A549 (cell line): ENCODE results near the gene LRRC45. TPM values are rescaled to one million over a fixed set of nuclear protein-coding genes. Genes with fewer than 3 reads are reported as not detected.

ENCODE experiments used
- ATAC-seq, 2 experiments: fragments of 200-7000 bp in 1 of 2; fragments of >200 bp in 1 of 2; cut with Nextera tagmentation in 1 of 2; cut with Tn5 transposase in 1 of 2; 3 replicates each; pipeline versions ENCODE4 v1.8.0 to v1.9.1; 2018 to 2020; ENCODE audit warnings: mild to moderate bottlenecking in 1 of 2, moderate library complexity in 1 of 2
- CTCF ChIA-PET: fragments of 300-600 bp; sonication (Branson Sonifier 250); formaldehyde crosslinking; extraction: SDS; loops from one replicate; lab custom pipeline; 2021; ENCODE audit warnings: antibody characterized with exemption, inconsistent platforms; lab: Yijun Ruan, JAX
- POLR2A ChIA-PET: fragments of 350-600 bp; formaldehyde crosslinking; extraction: SDS; loops from one replicate; lab custom pipeline; 2021; ENCODE audit warnings: antibody characterized with exemption, inconsistent platforms; lab: Yijun Ruan, JAX
- DNase-seq, 2 experiments: peaks; one replicate each; pipeline versions ENCODE4 v3.0.0 to v3.0.0-alpha.2; 2011 to 2016; ENCODE audit warnings: low read depth in 1 of 2, low spot score in 1 of 2
- FAIRE-seq: peaks from 2 replicates; lab custom pipeline; 2011; peaks lifted over from hg19 to GRCh38; lab: Jason Lieb, UNC
- H3K27ac ChIP-seq, 2 experiments: fragments of >200 bp; sonication (Bioruptor Twin); formaldehyde crosslinking; 3 replicates each; pipeline ENCODE4 v1.5.1; 2016 to 2017
- H3K4me1 ChIP-seq: fragments of >200 bp; sonication (Bioruptor Twin); formaldehyde crosslinking; 3 replicates; pipeline ENCODE4 v1.6.1; 2016
- H3K4me2 ChIP-seq: fragments of >200 bp; sonication (Bioruptor Twin); formaldehyde crosslinking; 3 replicates; pipeline ENCODE4 v1.6.1; 2016
- H3K4me3 ChIP-seq: fragments of >200 bp; sonication (Bioruptor Twin); formaldehyde crosslinking; 3 replicates; pipeline ENCODE4 v1.5.1; 2016
- H3K9me3 ChIP-seq: fragments of >200 bp; sonication (Bioruptor Twin); formaldehyde crosslinking; 3 replicates; pipeline ENCODE4 v1.6.1; 2016
- BHLHE40 ChIP-seq: IDR thresholded peaks from 2 replicates; pipeline ENCODE4 v1.6.1; 2012; ENCODE audit warnings: low read depth, low read length, inconsistent platforms
- CBX8 ChIP-seq: fragments of 200-600 bp; sonication (generic); IDR thresholded peaks from 2 replicates; pipeline ENCODE4 v1.6.1; 2016
- EP300 ChIP-seq, 2 experiments: fragments of >200 bp; sonication (Bioruptor Twin); formaldehyde crosslinking; IDR thresholded peaks; 2 replicates in 1 of 2; 3 replicates in 1 of 2; pipeline ENCODE4 v1.6.1; 2016 to 2017
- FOSB ChIP-seq: fragments of 250-450 bp; sonication (Bioruptor Pico); IDR thresholded peaks from 2 replicates; pipeline ENCODE4 v1.5.0; 2020; ENCODE audit warnings: mild to moderate bottlenecking, moderate library complexity
- FOSL2 ChIP-seq, 2 experiments: fragments of 450-650 bp in 1 of 2; fragments of >200 bp in 1 of 2; sonication (Bioruptor Twin) in 1 of 2; formaldehyde crosslinking; IDR thresholded peaks; 2 replicates each; pipeline versions ENCODE4 v1.5.0 to v1.6.1; 2016 to 2020; ENCODE audit warnings: mild to moderate bottlenecking in 1 of 2, moderate library complexity in 1 of 2
- GATA3 ChIP-seq: IDR thresholded peaks from 2 replicates; pipeline ENCODE4 v1.6.1; 2012; ENCODE audit warnings: borderline replicate concordance
- KDM1A ChIP-seq: fragments of 200-600 bp; sonication (generic); IDR thresholded peaks from 2 replicates; pipeline ENCODE4 v1.6.1; 2016; ENCODE audit warnings: low read depth, mild to moderate bottlenecking
- MAFK ChIP-seq: fragments of 450-650 bp; IDR thresholded peaks from 2 replicates; pipeline ENCODE4 v1.6.1; 2014; ENCODE audit not compliant: partially characterized antibody
- MYC ChIP-seq: IDR thresholded peaks from 2 replicates; pipeline ENCODE4 v1.6.1; 2012; ENCODE audit warnings: mild to moderate bottlenecking, inconsistent platforms, low read length, improper control_type of control experiment, borderline replicate concordance
- NPAS2 ChIP-seq: fragments of 250-450 bp; sonication (Bioruptor Pico); IDR thresholded peaks from 2 replicates; pipeline ENCODE4 v1.8.0; 2022; ENCODE audit warnings: mild to moderate bottlenecking, moderate library complexity, borderline replicate concordance
- RAD21 ChIP-seq, 2 experiments: fragments of >200 bp in 1 of 2; sonication (Bioruptor Twin) in 1 of 2; formaldehyde crosslinking in 1 of 2; IDR thresholded peaks in 1 of 2; conservative IDR thresholded peaks in 1 of 2; 2 replicates in 1 of 2; 3 replicates in 1 of 2; pipeline ENCODE4 v1.6.1; 2012 to 2018; ENCODE audit warnings: inconsistent platforms in 1 of 2
- RARB ChIP-seq: fragments of 250-450 bp; sonication (Bioruptor Pico); IDR thresholded peaks from 2 replicates; pipeline ENCODE4 v1.8.0; 2021; ENCODE audit warnings: mild to moderate bottlenecking, moderate library complexity
- RFX5 ChIP-seq: fragments of 450-650 bp; IDR thresholded peaks from 2 replicates; pipeline ENCODE4 v1.7.1; 2014; ENCODE audit warnings: antibody characterized with exemption, mild to moderate bottlenecking, moderate library complexity
- TFCP2L1 ChIP-seq: fragments of 250-450 bp; sonication (Bioruptor Pico); IDR thresholded peaks from 2 replicates; pipeline ENCODE4 v1.5.0; 2021; ENCODE audit warnings: mild to moderate bottlenecking
- ZSCAN20 ChIP-seq: fragments of 250-450 bp; sonication (Bioruptor Pico); IDR thresholded peaks from 2 replicates; pipeline ENCODE4 v1.8.0; 2022; ENCODE audit warnings: mild to moderate bottlenecking, moderate library complexity
- WGBS: methylation state at CpG from one replicate; pipeline ENCODE4 v1.1.6; 2017; ENCODE audit errors: missing lambda C conversion rate; 5-methylcytosine and 5-hydroxymethylcytosine counted together
- polyA plus RNA-seq, 4 experiments: library from polyadenylated mRNA; depleted of rRNA in 3 of 4; stranded (reverse); fragments of >200 nt; fragmentation: RNase III in 1 of 4; extraction: RNeasy Plus Mini Kit Qiagen cat#74134 plus additional on column Dnase treatment in 1 of 4; gene quantifications; 2 replicates in 3 of 4; 3 replicates in 1 of 4; pipeline ENCODE4 v1.2.3, GENCODE V29; 2011 to 2017
- TF ChIP-seq, protein P1 (sequence below): IDR thresholded peaks from 2 replicates; pipeline ENCODE4 v1.6.1; 2012; ENCODE audit warnings: low read depth, borderline replicate concordance
- TF ChIP-seq, protein P2 (sequence below): fragments of 250-450 bp; sonication (Bioruptor Pico); IDR thresholded peaks from 2 replicates; pipeline ENCODE4 v1.5.0; 2021; ENCODE audit warnings: mild to moderate bottlenecking, moderate library complexity, borderline replicate concordance
- TF ChIP-seq, protein P3 (sequence below): IDR thresholded peaks from 2 replicates; pipeline ENCODE4 v1.6.1; 2012
- TF ChIP-seq, protein P4 (sequence below): fragments of >200 bp; sonication (Bioruptor Twin); formaldehyde crosslinking; IDR thresholded peaks from 2 replicates; pipeline ENCODE4 v1.6.1; 2016
- TF ChIP-seq, protein P5 (sequence below): fragments of >200 bp; sonication (Bioruptor Twin); formaldehyde crosslinking; IDR thresholded peaks from 3 replicates; pipeline ENCODE4 v1.5.1; 2016
- TF ChIP-seq, protein P6 (sequence below): fragments of 250-450 bp; sonication (Bioruptor Pico); IDR thresholded peaks from 2 replicates; pipeline ENCODE4 v1.5.0; 2020; ENCODE audit warnings: low read depth, mild to moderate bottlenecking, moderate library complexity
- TF ChIP-seq, protein P7 (sequence below): fragments of 150-350 bp; IDR thresholded peaks from 2 replicates; pipeline ENCODE4 v1.6.1; 2014; ENCODE audit warnings: low read depth, mild to moderate bottlenecking, low read length

LRRC45 gene
- polyA plus RNA-seq, 2 of the 4 experiments (the other 2 are of a cell fraction) = 6.4 to 24.5 TPM

DNA sequence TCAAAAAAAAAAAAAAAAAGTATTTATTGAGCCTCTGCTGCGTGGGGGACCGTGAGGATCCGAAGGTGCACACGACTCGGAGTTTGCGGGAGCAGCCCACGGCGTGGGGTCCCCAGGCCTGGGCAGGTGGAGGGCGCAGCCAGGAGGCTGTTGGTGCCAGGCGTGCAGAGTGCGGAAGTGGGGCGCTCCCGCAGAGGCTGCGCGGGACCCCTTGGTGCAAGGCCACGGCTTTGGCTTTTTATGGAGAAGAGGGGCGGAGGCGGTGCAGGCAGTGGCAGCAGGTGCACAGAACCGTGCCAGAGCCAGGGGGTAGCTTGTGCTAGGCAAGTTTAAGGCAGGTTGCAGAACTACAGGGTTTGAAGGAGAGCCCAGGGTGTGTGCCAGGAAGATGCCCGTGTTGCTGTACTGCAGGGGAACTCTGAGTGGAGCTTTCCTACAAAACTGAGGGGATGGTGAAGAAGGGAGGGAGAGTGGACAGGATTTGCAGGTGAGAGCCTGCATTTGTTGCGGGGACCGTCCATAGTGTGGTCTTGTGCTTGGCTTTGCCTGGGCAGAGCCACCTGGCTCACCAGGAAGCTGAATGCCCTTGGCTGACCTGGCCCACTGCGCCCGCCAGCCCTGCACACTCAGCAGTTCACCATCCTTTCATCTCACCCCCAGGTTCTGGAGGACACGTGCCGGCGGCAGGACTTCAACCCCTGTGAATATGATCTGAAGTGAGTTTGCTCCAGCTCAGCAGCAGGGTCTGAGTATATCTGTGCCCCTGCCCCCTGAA lies 44.4 kb upstream of the LRRC45 start:
- peak overlapping the region; percentile 85 for H3K4me2 ChIP-seq
- DNase-seq (no peak), FAIRE-seq (no peak), ATAC-seq (no peak)
- 96% methylated on average over 27 of the region's 27 CpGs for WGBS
- ChIA-PET CTCF (interaction anchor here (0.8 to 7.1 kb wide), 5 partner anchors 19 to 52 kb away, joined by 3 to 52 read pairs (median 27); partner anchors contain the start of genes CENPX and LRRC45), POLR2A (interaction anchor here (0.5 to 0.6 kb wide), 3 partner anchors 23 to 757 kb away, joined by 3 to 7 read pairs (median 3); partner anchors contain the start of gene FN3K)
- peak overlapping the region; percentile 89 for H3K4me3 ChIP-seq
- TF ChIP-seq MAFK = peak; percentile 59
- no peak for TF ChIP-seq ZSCAN20 (CRISPR knock-in tag)
- TF ChIP-seq GATA3 = no peak
- TF ChIP-seq, protein P1, sequence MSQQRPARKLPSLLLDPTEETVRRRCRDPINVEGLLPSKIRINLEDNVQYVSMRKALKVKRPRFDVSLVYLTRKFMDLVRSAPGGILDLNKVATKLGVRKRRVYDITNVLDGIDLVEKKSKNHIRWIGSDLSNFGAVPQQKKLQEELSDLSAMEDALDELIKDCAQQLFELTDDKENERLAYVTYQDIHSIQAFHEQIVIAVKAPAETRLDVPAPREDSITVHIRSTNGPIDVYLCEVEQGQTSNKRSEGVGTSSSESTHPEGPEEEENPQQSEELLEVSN = no peak
- H3K9me3 ChIP-seq = peaks cover 7% of the 10 kb centered on the region
- H3K4me1 ChIP-seq = peaks cover 12% of the 10 kb centered on the region
- peak overlapping the region; percentile 89 to 94; a peak in 5 of 6 replicates for H3K27ac ChIP-seq

DNA sequence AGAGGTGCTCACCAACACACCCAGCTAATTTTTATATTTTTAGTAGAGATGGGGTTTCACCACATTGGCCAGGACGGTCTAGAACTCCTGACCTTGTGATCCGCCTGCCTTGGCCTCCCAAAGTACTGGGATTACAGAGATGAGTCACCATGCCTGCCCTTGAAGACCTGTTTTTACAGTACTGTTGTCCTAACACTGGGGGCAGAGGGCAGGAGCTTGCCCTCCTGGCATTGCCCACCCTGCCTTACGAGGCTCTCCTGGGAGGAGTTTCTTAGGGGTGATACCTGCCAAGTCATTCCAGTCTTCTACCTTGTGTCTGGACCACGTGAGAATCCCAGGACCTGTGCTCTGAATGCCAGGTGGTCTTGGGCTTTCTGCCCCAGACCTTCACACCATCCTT lies 43.0 kb upstream of the LRRC45 start:
- no peak overlapping the region for H3K4me2 ChIP-seq
- H3K4me1 ChIP-seq = peaks cover 12% of the 10 kb centered on the region
- H3K27ac ChIP-seq = no peak overlapping the region
- H3K9me3 ChIP-seq = no peaks in the 10 kb centered on the region
- WGBS = 93% methylated on average over 4 of the region's 4 CpGs
- CTCF ChIA-PET = interaction anchor here (1.3 to 5.9 kb wide), 6 partner anchors 11 to 50 kb away, joined by 3 to 45 read pairs (median 6); partner anchors contain the start of genes CENPX and LRRC45
- POLR2A ChIA-PET = interaction anchor here (1.0 kb wide), 1 partner anchor 43 kb away, joined by 3 read pairs; the partner anchor contains the start of genes CENPX and LRRC45
- H3K4me3 ChIP-seq = no peak overlapping the region
- no peak for TF ChIP-seq RFX5
- TF ChIP-seq, protein P2, sequence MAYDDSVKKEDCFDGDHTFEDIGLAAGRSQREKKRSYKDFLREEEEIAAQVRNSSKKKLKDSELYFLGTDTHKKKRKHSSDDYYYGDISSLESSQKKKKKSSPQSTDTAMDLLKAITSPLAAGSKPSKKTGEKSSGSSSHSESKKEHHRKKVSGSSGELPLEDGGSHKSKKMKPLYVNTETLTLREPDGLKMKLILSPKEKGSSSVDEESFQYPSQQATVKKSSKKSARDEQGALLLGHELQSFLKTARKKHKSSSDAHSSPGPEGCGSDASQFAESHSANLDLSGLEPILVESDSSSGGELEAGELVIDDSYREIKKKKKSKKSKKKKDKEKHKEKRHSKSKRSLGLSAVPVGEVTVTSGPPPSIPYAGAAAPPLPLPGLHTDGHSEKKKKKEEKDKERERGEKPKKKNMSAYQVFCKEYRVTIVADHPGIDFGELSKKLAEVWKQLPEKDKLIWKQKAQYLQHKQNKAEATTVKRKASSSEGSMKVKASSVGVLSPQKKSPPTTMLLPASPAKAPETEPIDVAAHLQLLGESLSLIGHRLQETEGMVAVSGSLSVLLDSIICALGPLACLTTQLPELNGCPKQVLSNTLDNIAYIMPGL (CRISPR knock-in tag) = no peak
- no peak for TF ChIP-seq FOSL2 (IDR thresholded peaks at IDR 0.05)
- TF ChIP-seq FOSL2 (CRISPR knock-in tag; IDR thresholded peaks at IDR 0.05) = peak; percentile 54; the same call in 1 of the 2 replicates
- TF ChIP-seq, protein P3, sequence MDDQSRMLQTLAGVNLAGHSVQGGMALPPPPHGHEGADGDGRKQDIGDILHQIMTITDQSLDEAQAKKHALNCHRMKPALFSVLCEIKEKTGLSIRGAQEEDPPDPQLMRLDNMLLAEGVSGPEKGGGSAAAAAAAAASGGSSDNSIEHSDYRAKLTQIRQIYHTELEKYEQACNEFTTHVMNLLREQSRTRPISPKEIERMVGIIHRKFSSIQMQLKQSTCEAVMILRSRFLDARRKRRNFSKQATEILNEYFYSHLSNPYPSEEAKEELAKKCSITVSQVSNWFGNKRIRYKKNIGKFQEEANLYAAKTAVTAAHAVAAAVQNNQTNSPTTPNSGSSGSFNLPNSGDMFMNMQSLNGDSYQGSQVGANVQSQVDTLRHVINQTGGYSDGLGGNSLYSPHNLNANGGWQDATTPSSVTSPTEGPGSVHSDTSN = no peak
- FAIRE-seq = no peak
- no peak for DNase-seq
- ATAC-seq = no peak

DNA sequence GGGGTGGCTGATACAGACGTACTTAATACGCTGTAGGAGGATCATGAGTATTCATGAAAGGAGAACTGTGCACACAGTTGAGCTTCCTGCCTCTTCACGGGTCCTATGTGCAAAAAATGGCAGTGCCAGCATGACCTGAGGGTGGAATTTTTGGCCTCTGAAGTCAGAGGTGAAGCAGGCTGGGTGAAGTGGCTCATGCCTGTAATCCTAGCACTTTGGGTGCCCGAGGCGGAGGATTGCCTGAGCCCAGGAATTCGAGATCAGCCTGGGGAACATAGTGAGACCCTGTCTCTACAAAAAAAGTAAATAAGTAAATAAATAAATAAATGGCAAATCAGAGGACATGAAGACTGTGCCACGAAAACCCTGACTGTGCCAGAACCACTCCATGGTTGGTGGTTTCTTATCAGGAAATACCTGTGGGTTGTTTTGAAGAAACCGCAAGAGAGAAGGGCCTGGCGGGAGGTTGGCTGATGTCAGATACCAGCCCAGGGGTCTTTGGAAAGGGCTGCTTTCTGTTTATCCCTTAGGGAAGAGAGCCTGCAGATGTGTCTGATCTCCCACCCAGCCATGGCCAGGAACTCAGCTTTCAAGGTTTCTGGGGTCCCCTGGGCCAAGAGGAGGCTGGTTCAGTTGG lies 42.3 kb upstream of the LRRC45 start:
- FAIRE-seq = no peak
- no peak for DNase-seq
- 85% methylated on average over 9 of the region's 9 CpGs for WGBS
- Histone ChIP-seq H3K9me3 (no peaks in the 10 kb centered on the region), H3K4me2 (no peak overlapping the region), H3K4me3 (no peak overlapping the region), H3K4me1 (peaks cover 12% of the 10 kb centered on the region), H3K27ac (no peak overlapping the region)
- ATAC-seq = no peak
- POLR2A ChIA-PET = no interaction called here
- CTCF ChIA-PET = interaction anchor here (0.6 to 5.9 kb wide), 10 partner anchors 10 to 50 kb away, joined by 3 to 45 read pairs (median 4); partner anchors contain the start of genes CENPX and LRRC45
- no peak for TF ChIP-seq BHLHE40
- TF ChIP-seq, protein P4, sequence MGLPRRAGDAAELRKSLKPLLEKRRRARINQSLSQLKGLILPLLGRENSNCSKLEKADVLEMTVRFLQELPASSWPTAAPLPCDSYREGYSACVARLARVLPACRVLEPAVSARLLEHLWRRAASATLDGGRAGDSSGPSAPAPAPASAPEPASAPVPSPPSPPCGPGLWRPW = no peak
- no peak for TF ChIP-seq MYC
- no peak for TF ChIP-seq MAFK
- no peak for TF ChIP-seq TFCP2L1 (CRISPR knock-in tag)
- TF ChIP-seq CBX8 = no peak
- TF ChIP-seq, protein P5, sequence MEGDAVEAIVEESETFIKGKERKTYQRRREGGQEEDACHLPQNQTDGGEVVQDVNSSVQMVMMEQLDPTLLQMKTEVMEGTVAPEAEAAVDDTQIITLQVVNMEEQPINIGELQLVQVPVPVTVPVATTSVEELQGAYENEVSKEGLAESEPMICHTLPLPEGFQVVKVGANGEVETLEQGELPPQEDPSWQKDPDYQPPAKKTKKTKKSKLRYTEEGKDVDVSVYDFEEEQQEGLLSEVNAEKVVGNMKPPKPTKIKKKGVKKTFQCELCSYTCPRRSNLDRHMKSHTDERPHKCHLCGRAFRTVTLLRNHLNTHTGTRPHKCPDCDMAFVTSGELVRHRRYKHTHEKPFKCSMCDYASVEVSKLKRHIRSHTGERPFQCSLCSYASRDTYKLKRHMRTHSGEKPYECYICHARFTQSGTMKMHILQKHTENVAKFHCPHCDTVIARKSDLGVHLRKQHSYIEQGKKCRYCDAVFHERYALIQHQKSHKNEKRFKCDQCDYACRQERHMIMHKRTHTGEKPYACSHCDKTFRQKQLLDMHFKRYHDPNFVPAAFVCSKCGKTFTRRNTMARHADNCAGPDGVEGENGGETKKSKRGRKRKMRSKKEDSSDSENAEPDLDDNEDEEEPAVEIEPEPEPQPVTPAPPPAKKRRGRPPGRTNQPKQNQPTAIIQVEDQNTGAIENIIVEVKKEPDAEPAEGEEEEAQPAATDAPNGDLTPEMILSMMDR = no peak
- no peak for TF ChIP-seq NPAS2 (CRISPR knock-in tag)
- no peak for TF ChIP-seq EP300 (IDR thresholded peaks at IDR 0.05)
- TF ChIP-seq, protein P6, sequence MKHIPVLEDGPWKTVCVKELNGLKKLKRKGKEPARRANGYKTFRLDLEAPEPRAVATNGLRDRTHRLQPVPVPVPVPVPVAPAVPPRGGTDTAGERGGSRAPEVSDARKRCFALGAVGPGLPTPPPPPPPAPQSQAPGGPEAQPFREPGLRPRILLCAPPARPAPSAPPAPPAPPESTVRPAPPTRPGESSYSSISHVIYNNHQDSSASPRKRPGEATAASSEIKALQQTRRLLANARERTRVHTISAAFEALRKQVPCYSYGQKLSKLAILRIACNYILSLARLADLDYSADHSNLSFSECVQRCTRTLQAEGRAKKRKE = no peak
- TF ChIP-seq, protein P7, sequence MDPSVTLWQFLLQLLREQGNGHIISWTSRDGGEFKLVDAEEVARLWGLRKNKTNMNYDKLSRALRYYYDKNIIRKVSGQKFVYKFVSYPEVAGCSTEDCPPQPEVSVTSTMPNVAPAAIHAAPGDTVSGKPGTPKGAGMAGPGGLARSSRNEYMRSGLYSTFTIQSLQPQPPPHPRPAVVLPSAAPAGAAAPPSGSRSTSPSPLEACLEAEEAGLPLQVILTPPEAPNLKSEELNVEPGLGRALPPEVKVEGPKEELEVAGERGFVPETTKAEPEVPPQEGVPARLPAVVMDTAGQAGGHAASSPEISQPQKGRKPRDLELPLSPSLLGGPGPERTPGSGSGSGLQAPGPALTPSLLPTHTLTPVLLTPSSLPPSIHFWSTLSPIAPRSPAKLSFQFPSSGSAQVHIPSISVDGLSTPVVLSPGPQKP = no peak
- no peak for TF ChIP-seq KDM1A
- no peak for TF ChIP-seq RARB (CRISPR knock-in tag)
- no peak for TF ChIP-seq FOSB (CRISPR knock-in tag)
- no peak for TF ChIP-seq RAD21 (conservative IDR thresholded peaks at IDR 0.05 in 1 of 2, IDR thresholded peaks at IDR 0.05 in 1 of 2)
